ENCODE data around the gene SLC6A15. TPM values are rescaled to one million over a fixed set of nuclear protein-coding genes. Genes with fewer than 3 reads are reported as not detected.

The SLC6A15 gene
- total and polyA plus RNA-seq, 9 donors = 0.84 to 4.1 (median 1.2) TPM

Other genes starting within 250 kb of the SLC6A15 start
- 0.04 TPM for gene TSPAN19, start 123.5 kb upstream of the SLC6A15 start, total RNA-seq
- gene TSPAN19, start 123.5 kb upstream of the SLC6A15 start, polyA plus RNA-seq (ENCODE audit: insufficient read depth in 1 of 8, insufficient read length in 8 of 8, low replicate concordance in 1 of 8) = under 1 TPM in 5 of 8 donors, not detected in 3; 0.16 to 0.58 (median 0.30) TPM
- gene LRRIQ1, start 123.6 kb upstream of the SLC6A15 start, total RNA-seq = 0.53 TPM
- under 1 TPM; 0.15 to 0.77 (median 0.45) TPM for gene LRRIQ1, start 123.6 kb upstream of the SLC6A15 start, polyA plus RNA-seq (ENCODE audit: insufficient read depth in 1 of 8, insufficient read length in 8 of 8, low replicate concordance in 1 of 8)